SK-N-SH (cell line): ENCODE results near the gene IQGAP2. TPM values are rescaled to one million over a fixed set of nuclear protein-coding genes. Genes with fewer than 3 reads are reported as not detected.
A peak's percentile ranks its signal among the peaks of the same experiment; 100 is the strongest.

ENCODE experiments used
- CTCF ChIP-seq: fragments of 200-600 bp; sonication (generic); IDR thresholded peaks from 2 replicates; pipeline ENCODE4 v1.6.1; 2017; ENCODE audit warnings: antibody characterized with exemption, mild to moderate bottlenecking, moderate library complexity
- ELF1 ChIP-seq: IDR thresholded peaks from 2 replicates; pipeline ENCODE4 v1.4.0; 2012
- EP300 ChIP-seq, 2 experiments: IDR thresholded peaks; 2 replicates each; pipeline versions ENCODE4 v1.4.0 to v1.6.1; 2012; ENCODE audit warnings: borderline replicate concordance in 1 of 2, low read depth in 1 of 2, low read length in 1 of 2
- FOXJ3 ChIP-seq: sonication (generic); formaldehyde crosslinking; IDR thresholded peaks from 2 replicates; pipeline ENCODE4 v1.5.1; 2020; ENCODE audit warnings: mild to moderate bottlenecking, missing genetic modification reagents
- FOXM1 ChIP-seq: IDR thresholded peaks from 2 replicates; pipeline ENCODE4 v1.4.0; 2012; ENCODE audit warnings: low read depth, mild to moderate bottlenecking
- GATA2 ChIP-seq: sonication (generic); formaldehyde crosslinking; IDR thresholded peaks from 2 replicates; pipeline ENCODE4 v1.5.0; 2020; ENCODE audit warnings: mild to moderate bottlenecking, missing genetic modification reagents
- MAX ChIP-seq: IDR thresholded peaks from 2 replicates; pipeline ENCODE4 v1.4.0; 2012; ENCODE audit warnings: low read depth
- MEF2A ChIP-seq: IDR thresholded peaks from 2 replicates; pipeline ENCODE4 v1.4.0; 2012; ENCODE audit warnings: low read depth, borderline replicate concordance
- NFIC ChIP-seq: IDR thresholded peaks from 2 replicates; pipeline ENCODE4 v1.4.0; 2012; ENCODE audit warnings: borderline replicate concordance
- RCOR1 ChIP-seq: fragments of 150-350 bp; IDR thresholded peaks from 2 replicates; pipeline ENCODE4 v1.6.1; 2017; ENCODE audit warnings: antibody characterized with exemption, low read length
- REST ChIP-seq: IDR thresholded peaks from 2 replicates; pipeline ENCODE4 v1.6.1; 2012; ENCODE audit warnings: mild to moderate bottlenecking, low read depth, low read length, moderate library complexity
- RFX5 ChIP-seq: IDR thresholded peaks from 2 replicates; pipeline ENCODE4 v1.6.1; 2012; ENCODE audit warnings: mild to moderate bottlenecking, improper control_type of control experiment, low read length
- SIN3A ChIP-seq: IDR thresholded peaks from 2 replicates; pipeline ENCODE4 v1.6.1; 2012; ENCODE audit warnings: low read depth, mild to moderate bottlenecking, low read length, moderate library complexity, borderline replicate concordance
- SMC3 ChIP-seq: IDR thresholded peaks from 2 replicates; pipeline ENCODE4 v1.6.1; 2012; ENCODE audit warnings: low read depth, low read length, improper control_type of control experiment
- TAF1 ChIP-seq: IDR thresholded peaks from 2 replicates; pipeline ENCODE4 v1.6.1; 2012; ENCODE audit warnings: low read depth, mild to moderate bottlenecking, low read length, moderate library complexity, borderline replicate concordance
- TCF12 ChIP-seq: IDR thresholded peaks from 2 replicates; pipeline ENCODE4 v1.4.0; 2012
- USF1 ChIP-seq: IDR thresholded peaks from 2 replicates; pipeline ENCODE4 v1.4.0; 2012; ENCODE audit warnings: low read depth, borderline replicate concordance
- USF2 ChIP-seq: fragments of 150-350 bp; IDR thresholded peaks from 2 replicates; pipeline ENCODE4 v1.6.1; 2017; ENCODE audit warnings: antibody characterized with exemption, low read length, low read depth, borderline replicate concordance
- polyA plus RNA-seq, 3 experiments: library from polyadenylated mRNA; depleted of rRNA; stranded (reverse); fragments of >200 nt; gene quantifications; 2 replicates each; pipeline ENCODE4 v1.2.3, GENCODE V29; 2012

Gene IQGAP2
- polyA plus RNA-seq, 1 of the 3 experiments (the other 2 are of a cell fraction) = 2.1 TPM

- TF ChIP-seq NFIC (peak; percentile 85; the same call in 1 of the 2 replicates), MAX (no peak), USF1 (no peak), MEF2A (peak; percentile 89), SMC3 (no peak), REST (no peak), SIN3A (no peak), RFX5 (no peak), FOXJ3 (no peak), CTCF (no peak), GATA2 (no peak), ELF1 (no peak), EP300 (IDR thresholded peaks at IDR 0.05; ENCODE audit: borderline replicate concordance in 1 of 2, low read depth in 1 of 2, low read length in 1 of 2) (peak in 1 of 2 experiments; percentile 78; a peak in 2 of 4 replicates), FOXM1 (no peak), TCF12 (peak; percentile 77), TAF1 (no peak), USF2 (no peak), RCOR1 (no peak)
Measured at GRCh38 chr5:76527685-76528161, 124.6 kb downstream of the IQGAP2 start (continued).
